ENCODE results near the gene VMP1. TPM values are rescaled to one million over a fixed set of nuclear protein-coding genes. Genes with fewer than 3 reads are reported as not detected.
A peak's percentile ranks its signal among the peaks of the same experiment; 100 is the strongest.

VMP1 gene
- total and polyA plus RNA-seq, 2 of the 13 experiments (the other 11 are each of a cell fraction or from before 2014, with no cell fraction given) = 186 to 271 TPM

GRCh38 chr17:59838052-59838916, 130.8 kb downstream of the VMP1 start:
- DNase-seq (ENCODE audit: low spot score) = no peak
- TF ChIP-seq ZNF7 (CRISPR knock-in tag; IDR thresholded peaks at IDR 0.05) = 0 out of 2 replicates have a peak, but pooled peaks have one; percentile 15
- no peak for TF ChIP-seq MXD4 (CRISPR knock-in tag; IDR thresholded peaks at IDR 0.05)
- no peak for TF ChIP-seq HMG20A (CRISPR knock-in tag; IDR thresholded peaks at IDR 0.05; ENCODE audit: borderline replicate concordance)
- TF ChIP-seq ZSCAN31 (CRISPR knock-in tag; IDR thresholded peaks at IDR 0.05; ENCODE audit: low read depth) = no peak
- no peak for TF ChIP-seq ZNF570 (CRISPR knock-in tag; IDR thresholded peaks at IDR 0.05; ENCODE audit: borderline replicate concordance)
- TF ChIP-seq ZNF605 (CRISPR knock-in tag; IDR thresholded peaks at IDR 0.05) = no peak
- TF ChIP-seq ZNF777 (CRISPR knock-in tag; IDR thresholded peaks at IDR 0.05) = no peak
- TF ChIP-seq TOPORS (CRISPR knock-in tag; IDR thresholded peaks at IDR 0.05) = no peak; the same call in 1 of the 2 replicates
- no peak for TF ChIP-seq ZFP36 (IDR thresholded peaks at IDR 0.05; ENCODE audit: borderline replicate concordance, low read depth, low read length, partially characterized antibody)
- TF ChIP-seq ZNF333 (CRISPR knock-in tag; IDR thresholded peaks at IDR 0.05; ENCODE audit: borderline replicate concordance) = 0 out of 2 replicates have a peak, but pooled peaks have one; percentile 35
- TF ChIP-seq ZNF143 (CRISPR knock-in tag; IDR thresholded peaks at IDR 0.05) = no peak
- TF ChIP-seq, protein P1, sequence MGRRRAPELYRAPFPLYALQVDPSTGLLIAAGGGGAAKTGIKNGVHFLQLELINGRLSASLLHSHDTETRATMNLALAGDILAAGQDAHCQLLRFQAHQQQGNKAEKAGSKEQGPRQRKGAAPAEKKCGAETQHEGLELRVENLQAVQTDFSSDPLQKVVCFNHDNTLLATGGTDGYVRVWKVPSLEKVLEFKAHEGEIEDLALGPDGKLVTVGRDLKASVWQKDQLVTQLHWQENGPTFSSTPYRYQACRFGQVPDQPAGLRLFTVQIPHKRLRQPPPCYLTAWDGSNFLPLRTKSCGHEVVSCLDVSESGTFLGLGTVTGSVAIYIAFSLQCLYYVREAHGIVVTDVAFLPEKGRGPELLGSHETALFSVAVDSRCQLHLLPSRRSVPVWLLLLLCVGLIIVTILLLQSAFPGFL (CRISPR knock-in tag; IDR thresholded peaks at IDR 0.05) = no peak
- TF ChIP-seq TRIM22 (IDR thresholded peaks at IDR 0.05) = no peak
- TF ChIP-seq, protein P2, sequence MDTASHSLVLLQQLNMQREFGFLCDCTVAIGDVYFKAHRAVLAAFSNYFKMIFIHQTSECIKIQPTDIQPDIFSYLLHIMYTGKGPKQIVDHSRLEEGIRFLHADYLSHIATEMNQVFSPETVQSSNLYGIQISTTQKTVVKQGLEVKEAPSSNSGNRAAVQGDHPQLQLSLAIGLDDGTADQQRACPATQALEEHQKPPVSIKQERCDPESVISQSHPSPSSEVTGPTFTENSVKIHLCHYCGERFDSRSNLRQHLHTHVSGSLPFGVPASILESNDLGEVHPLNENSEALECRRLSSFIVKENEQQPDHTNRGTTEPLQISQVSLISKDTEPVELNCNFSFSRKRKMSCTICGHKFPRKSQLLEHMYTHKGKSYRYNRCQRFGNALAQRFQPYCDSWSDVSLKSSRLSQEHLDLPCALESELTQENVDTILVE (CRISPR knock-in tag; IDR thresholded peaks at IDR 0.05) = peak; percentile 41; the same call in 1 of the 2 replicates
- no peak for TF ChIP-seq BCL6 (CRISPR knock-in tag; IDR thresholded peaks at IDR 0.05)
- TF ChIP-seq SNAPC5 (CRISPR knock-in tag; IDR thresholded peaks at IDR 0.05; ENCODE audit: borderline replicate concordance) = no peak
- no peak for TF ChIP-seq ARID2 (CRISPR knock-in tag; IDR thresholded peaks at IDR 0.05; ENCODE audit: borderline replicate concordance)
- TF ChIP-seq NFKB2 (CRISPR knock-in tag; IDR thresholded peaks at IDR 0.05; ENCODE audit: borderline replicate concordance) = no peak
- TF ChIP-seq ZEB1 (IDR thresholded peaks at IDR 0.05; ENCODE audit: insufficient replicate concordance, low read depth) = peak; percentile 12
- no peak for TF ChIP-seq ZFP36L2 (CRISPR knock-in tag; IDR thresholded peaks at IDR 0.05)
- TF ChIP-seq KMT2A (CRISPR knock-in tag; IDR thresholded peaks at IDR 0.05) = peak; percentile 11; the same call in 1 of the 2 replicates
- no peak for TF ChIP-seq ISX (CRISPR knock-in tag; conservative IDR thresholded peaks at IDR 0.05)

More at GRCh38 chr17:59838052-59838916, 130.8 kb downstream of the VMP1 start:
- Histone ChIP-seq H3K4me3 (replicated peaks in 1 of 3; ENCODE audit: insufficient read depth in 1 of 3, low read depth in 2 of 3, low read length in 3 of 3) (peak overlapping the region; percentile 79 to 94 (median 80)), H3K27me3 (ENCODE audit: control insufficient read depth in 1 of 2, insufficient read depth in 2 of 2, low read length in 2 of 2) (peaks cover 0 to 5% of the 10 kb centered on the region in 2 experiments; a peak in 1 of 5 replicates), H3K79me2 (ENCODE audit: insufficient read depth, low read length) (peaks cover 40% of the 10 kb centered on the region), H3K9ac (ENCODE audit: insufficient read depth, low read depth, low read length) (peak overlapping the region; percentile 100), H3K9me3 (ENCODE audit: low read length) (no peaks in the 10 kb centered on the region), H3K27ac (ENCODE audit: extremely low read length, insufficient read depth, low read length) (peak overlapping the region; percentile 98), H3K4me2 (ENCODE audit: low read depth, low read length) (peak overlapping the region; percentile 80), H3K4me1 (ENCODE audit: insufficient read depth, low read length) (peaks cover 41% of the 10 kb centered on the region), H3K36me3 (replicated peaks in 1 of 2; ENCODE audit: control insufficient read depth in 1 of 2, insufficient read depth in 2 of 2, low read length in 2 of 2) (peaks cover 4 to 23% of the 10 kb centered on the region in 2 experiments; a peak in 3 of 5 replicates), H2AFZ (ENCODE audit: low read length) (no peak overlapping the region), H4K20me1 (ENCODE audit: insufficient read depth, low read length) (peaks cover 34% of the 10 kb centered on the region)
- in situ Hi-C loops (cut with HindIII; ENCODE audit: extremely low pct_ligation_motif_present, low pct_unique_long_range_greater_than_20kb) = loop anchor here (5.0 kb wide), 2 partner anchors 51 to 81 kb away; no protein-coding TSS in a partner anchor
- intact Hi-C loops (cut with micrococcal nuclease; ENCODE audit: unreplicated experiment) = no loop called here
- WGBS (ENCODE audit: low lambda C conversion rate) = under 1% methylated on average over 8 of the region's 8 CpGs
- ATAC-seq (no peak), FAIRE-seq (no peak)
- CTCF ChIA-PET (ENCODE audit: low intra/inter-chr PET ratio, low total read pairs) = interaction anchor here (1.3 to 4.0 kb wide), 2 partner anchors 85 to 92 kb away, joined by 5 to 24 read pairs; no protein-coding TSS in a partner anchor
- BruUV-seq (replicated peaks) = TSS peak; percentile 51
- POLR2A ChIA-PET = interaction anchor here (0.9 to 20.0 kb wide), 25 partner anchors 9 to 219 kb away, joined by 3 to 501 read pairs (median 7); partner anchors contain the start of genes CLTC, PTRH2, RPS6KB1 and TUBD1
